H9 (cell line): ENCODE measurements around the gene SBK2. TPM values are rescaled to one million over a fixed set of nuclear protein-coding genes. Genes with fewer than 3 reads are reported as not detected.

Experiments used
- DNase-seq: peaks from one replicate; pipeline ENCODE4 v3.0.0-alpha.2; 2017
- H2AFZ ChIP-seq: one replicate; pipeline ENCODE4 v1.6.1; 2013; ENCODE audit warnings: mild to moderate bottlenecking, low read length, control low read depth, moderate library complexity
- H2AK5ac ChIP-seq: 2 replicates; pipeline ENCODE4 v1.6.1; 2013; ENCODE audit warnings: low read length, control low read depth, mixed read lengths; ENCODE audit not compliant: insufficient read length
- H2BK120ac ChIP-seq: one replicate; pipeline ENCODE4 v1.6.1; 2013; ENCODE audit warnings: low read depth, mild to moderate bottlenecking, low read length, control low read depth, inconsistent platforms; ENCODE audit not compliant: poor library complexity, severe bottlenecking
- H2BK12ac ChIP-seq: 2 replicates; pipeline ENCODE4 v1.6.1; 2013; ENCODE audit warnings: low read length, control low read depth, mixed read lengths, low read depth; ENCODE audit not compliant: insufficient read length
- H2BK15ac ChIP-seq: 2 replicates; pipeline ENCODE4 v1.6.1; 2013; ENCODE audit warnings: low read depth, low read length, control low read depth
- H2BK20ac ChIP-seq: one replicate; pipeline ENCODE4 v1.6.1; 2013; ENCODE audit warnings: low read depth, mild to moderate bottlenecking, low read length, control low read depth, inconsistent platforms; ENCODE audit not compliant: poor library complexity, severe bottlenecking
- H2BK5ac ChIP-seq: 2 replicates; pipeline ENCODE4 v1.6.1; 2013; ENCODE audit warnings: low read length, control low read depth, mixed read lengths; ENCODE audit not compliant: insufficient read length
- H3K14ac ChIP-seq: 2 replicates; pipeline ENCODE4 v1.6.1; 2013; ENCODE audit warnings: low read length, control low read depth; ENCODE audit not compliant: insufficient read depth
- H3K18ac ChIP-seq: 2 replicates; pipeline ENCODE4 v1.6.1; 2013; ENCODE audit warnings: low read depth, mild to moderate bottlenecking, mixed read lengths, low read length, control low read depth; ENCODE audit not compliant: insufficient read length
- H3K23ac ChIP-seq: 2 replicates; pipeline ENCODE4 v1.6.1; 2013; ENCODE audit warnings: low read length, control low read depth, mixed read lengths, low read depth; ENCODE audit not compliant: insufficient read length
- H3K23me2 ChIP-seq: 2 replicates; pipeline ENCODE4 v1.6.1; 2013; ENCODE audit warnings: low read depth, mild to moderate bottlenecking, mixed read lengths, low read length, control low read depth; ENCODE audit not compliant: insufficient read length, poor library complexity, severe bottlenecking
- H3K27ac ChIP-seq: 2 replicates; pipeline ENCODE4 v1.5.1; 2013; ENCODE audit warnings: low read length, control low read depth, mixed read lengths, low read depth; ENCODE audit not compliant: insufficient read length
- H3K27me3 ChIP-seq: 2 replicates; pipeline ENCODE4 v1.6.1; 2013; ENCODE audit warnings: low read length, control low read depth, inconsistent platforms; ENCODE audit not compliant: insufficient read depth
- H3K4ac ChIP-seq: 2 replicates; pipeline ENCODE4 v1.6.1; 2013; ENCODE audit warnings: low read depth, mild to moderate bottlenecking, control low read depth, inconsistent platforms, low read length, moderate library complexity
- H3K4me1 ChIP-seq: 2 replicates; pipeline ENCODE4 v1.6.1; 2013; ENCODE audit warnings: low read length, control low read depth, inconsistent platforms; ENCODE audit not compliant: insufficient read depth
- H3K4me2 ChIP-seq: 2 replicates; pipeline ENCODE4 v1.6.1; 2013; ENCODE audit warnings: low read length, control low read depth, mixed read lengths; ENCODE audit not compliant: insufficient read length, insufficient read depth
- H3K56ac ChIP-seq: 2 replicates; pipeline ENCODE4 v1.6.1; 2013; ENCODE audit warnings: low read depth, mild to moderate bottlenecking, mixed read lengths, low read length, control low read depth; ENCODE audit not compliant: insufficient read length
- H3K79me1 ChIP-seq: 2 replicates; pipeline ENCODE4 v1.6.1; 2013; ENCODE audit warnings: low read depth, mild to moderate bottlenecking, moderate library complexity, low read length, control low read depth, inconsistent platforms; ENCODE audit not compliant: insufficient read depth, poor library complexity, severe bottlenecking
- H3K79me2 ChIP-seq: 2 replicates; pipeline ENCODE4 v1.6.1; 2013; ENCODE audit warnings: low read length, control low read depth, inconsistent platforms; ENCODE audit not compliant: insufficient read depth
- H3K9ac ChIP-seq: 2 replicates; pipeline ENCODE4 v1.6.1; 2013; ENCODE audit warnings: low read length, control low read depth, mixed read lengths; ENCODE audit not compliant: insufficient read length; ENCODE audit errors: extremely low read depth
- H3K9me3 ChIP-seq: one replicate; pipeline ENCODE4 v1.6.1; 2013; ENCODE audit warnings: low read depth, low read length, inconsistent platforms; ENCODE audit not compliant: control insufficient read depth
- H3T11ph ChIP-seq: one replicate; pipeline ENCODE4 v1.6.1; 2013; ENCODE audit warnings: mild to moderate bottlenecking, low read length, control low read depth, inconsistent platforms
- H4K20me1 ChIP-seq: one replicate; pipeline ENCODE4 v1.6.1; 2013; ENCODE audit not compliant: control insufficient read depth, insufficient read length, insufficient read depth
- H4K5ac ChIP-seq: 2 replicates; pipeline ENCODE4 v1.6.1; 2013; ENCODE audit warnings: low read depth, mild to moderate bottlenecking, mixed read lengths, low read length, control low read depth; ENCODE audit not compliant: insufficient read length
- H4K8ac ChIP-seq: replicated peaks from 2 replicates; pipeline ENCODE4 v1.6.1; 2013; ENCODE audit warnings: low read length, control low read depth, mixed read lengths, low read depth; ENCODE audit not compliant: insufficient read length
- H4K91ac ChIP-seq: 2 replicates; pipeline ENCODE4 v1.6.1; 2013; ENCODE audit warnings: low read depth, mild to moderate bottlenecking, moderate library complexity, mixed read lengths, low read length, control low read depth; ENCODE audit not compliant: insufficient read length
- H3K27ac Mint-ChIP-seq, 3 experiments: 2 replicates in 2 of 3; 3 replicates in 1 of 3; pipeline ENCODE4 v1.8.0; 2020 to 2021; ENCODE audit warnings: mixed read lengths in 3 of 3, mild to moderate bottlenecking in 1 of 3, moderate library complexity in 1 of 3
- H3K27me3 Mint-ChIP-seq: 2 replicates; pipeline ENCODE4 v1.8.0; 2021; ENCODE audit warnings: low read depth, mild to moderate bottlenecking, moderate library complexity, mixed read lengths
- H3K36me3 Mint-ChIP-seq, 3 experiments: 2 replicates in 2 of 3; 3 replicates in 1 of 3; pipeline ENCODE4 v1.8.0; 2020 to 2021; ENCODE audit warnings: low read depth in 3 of 3, mixed read lengths in 3 of 3; ENCODE audit not compliant: insufficient read depth in 1 of 3
- H3K4me1 Mint-ChIP-seq, 2 experiments: 2 replicates each; pipeline ENCODE4 v1.8.0; 2020; ENCODE audit warnings: mixed read lengths in 2 of 2
- H3K4me3 Mint-ChIP-seq, 2 experiments: 2 replicates in 1 of 2; 3 replicates in 1 of 2; pipeline ENCODE4 v1.8.0; 2020 to 2021; ENCODE audit warnings: mild to moderate bottlenecking in 2 of 2, mixed read lengths in 2 of 2, moderate library complexity in 1 of 2
- H3K9me3 Mint-ChIP-seq, 2 experiments: 2 replicates in 1 of 2; 3 replicates in 1 of 2; pipeline ENCODE4 v1.8.0; 2020; ENCODE audit warnings: mild to moderate bottlenecking in 2 of 2, mixed read lengths in 2 of 2, moderate library complexity in 1 of 2
- CTCF ChIP-seq: fragments of 200-600 bp; sonication (generic); conservative IDR thresholded peaks from 3 replicates; pipeline ENCODE4 v1.8.0; 2021; ENCODE audit warnings: antibody characterized with exemption, mild to moderate bottlenecking
- WGBS: extraction: QIAGEN DNeasy Blood & Tissue Kit; methylation state at CpG from one replicate; pipeline ENCODE4 v1.1.7; 2013; ENCODE audit warnings: missing lambda C conversion rate, low lambda C conversion rate, mixed read lengths; ENCODE audit not compliant: insufficient read length; ENCODE audit errors: extremely low coverage; 5-methylcytosine and 5-hydroxymethylcytosine counted together
- total RNA-seq: library from RNA; stranded (reverse); gene quantifications from 2 replicates; pipeline ENCODE4 v1.2.1, GENCODE V29; 2021

SBK2 gene
- total RNA-seq, 1 experiment from 2014 or later = 2.8 TPM

DNA sequence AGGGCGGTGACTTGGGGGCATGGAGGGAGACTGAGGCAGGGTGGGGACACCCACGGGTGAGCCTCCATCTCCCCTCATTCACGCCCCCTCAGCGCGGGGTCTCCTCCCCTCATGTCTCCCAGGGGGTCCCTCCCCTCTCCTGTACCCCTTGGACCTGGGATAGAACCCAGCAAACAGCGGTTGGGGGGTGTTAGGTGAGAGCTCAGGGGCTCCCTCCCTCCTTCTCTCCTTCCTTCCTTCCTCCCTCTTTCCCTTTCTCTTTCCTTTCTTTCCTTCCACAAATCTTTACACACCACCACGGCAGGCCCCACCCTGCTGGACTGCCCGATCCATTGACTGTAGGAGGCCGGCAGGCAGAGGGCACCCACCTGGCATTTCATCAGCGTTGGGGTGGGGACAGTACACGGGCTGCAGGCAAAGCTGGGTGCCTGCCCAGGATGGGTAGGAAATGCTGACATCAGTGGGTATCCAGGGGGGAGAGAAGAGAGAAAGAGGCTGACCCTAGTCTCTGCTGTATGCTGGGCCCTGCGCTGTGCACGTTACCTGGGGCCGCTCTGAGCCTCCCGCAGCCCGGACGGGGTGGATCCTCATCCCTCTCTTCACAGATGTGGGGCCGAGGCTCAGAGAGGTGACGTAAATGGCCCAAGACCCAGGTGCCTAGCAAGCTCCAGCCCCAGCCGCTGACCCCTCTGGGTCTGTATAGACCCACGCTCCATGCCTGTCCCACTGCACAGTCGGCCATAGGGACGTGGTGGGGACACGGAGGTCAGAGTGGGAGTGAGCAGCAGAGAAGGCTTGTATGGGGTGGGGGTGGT is 45.2 kb downstream of the SBK2 start:
- H3K14ac ChIP-seq = no peak overlapping the region
- H3K27ac ChIP-seq = no peak overlapping the region
- H2AK5ac ChIP-seq = no peak overlapping the region
- no peaks in the 10 kb centered on the region for H3K9me3 ChIP-seq
- H3K56ac ChIP-seq = no peak overlapping the region
- H3K79me2 ChIP-seq = no peaks in the 10 kb centered on the region
- peaks cover 9% of the 10 kb centered on the region for H3K27me3 Mint-ChIP-seq
- no CpG with 5 or more reads among the region's 24 CpGs for WGBS
- H3K4ac ChIP-seq = no peak overlapping the region
- H3K4me1 Mint-ChIP-seq = peaks cover 27 to 44% of the 10 kb centered on the region in 2 experiments
- no peaks in the 10 kb centered on the region for H3K27me3 ChIP-seq
- H3K4me3 Mint-ChIP-seq = no peak overlapping the region; a peak in 1 of 5 replicates
- no peak overlapping the region for H4K5ac ChIP-seq
- H3K23ac ChIP-seq = no peak overlapping the region
- H2BK20ac ChIP-seq = no peak overlapping the region
- no peaks in the 10 kb centered on the region for H3K79me1 ChIP-seq
- H3K18ac ChIP-seq = no peak overlapping the region
- H3K9me3 Mint-ChIP-seq = no peaks in the 10 kb centered on the region
- peaks cover 8% of the 10 kb centered on the region for H3K23me2 ChIP-seq
- H3K36me3 Mint-ChIP-seq = no peaks in the 10 kb centered on the region
- H3K27ac Mint-ChIP-seq = no peak overlapping the region; a peak in 1 of 7 replicates
- H2BK15ac ChIP-seq = no peak overlapping the region
- peaks cover 3% of the 10 kb centered on the region for H3K4me1 ChIP-seq
- no peaks in the 10 kb centered on the region for H4K20me1 ChIP-seq
- no peak overlapping the region for H4K91ac ChIP-seq
- no peak overlapping the region for H2BK120ac ChIP-seq
- H2BK5ac ChIP-seq = no peak overlapping the region
- DNase-seq = no peak
- TF ChIP-seq CTCF = no peak
- H3T11ph ChIP-seq = no peak overlapping the region
- H3K9ac ChIP-seq = no peak overlapping the region
- no peak overlapping the region for H4K8ac ChIP-seq
- no peak overlapping the region for H2BK12ac ChIP-seq
- H2AFZ ChIP-seq = no peak overlapping the region
- H3K4me2 ChIP-seq = no peak overlapping the region
